PC-3 (cell line): ENCODE results near the gene DDX46. TPM values are rescaled to one million over a fixed set of nuclear protein-coding genes. Genes with fewer than 3 reads are reported as not detected.
"Not testable (repeated sequence)": the region's sequence is repeated elsewhere in the genome, so short reads cannot be mapped to it uniquely, and the experiment has no call there.

ENCODE experiments used
- ATAC-seq: fragments of 200-7000 bp; cut with Tn5 transposase; 2 replicates; pipeline ENCODE4 v1.9.1; 2020; ENCODE audit warnings: mild to moderate bottlenecking, moderate library complexity
- BruUV-seq: library from RNA; stranded (reverse); fragments of 400-500 nt; replicated peaks from 2 replicates; lab custom pipeline; 2021; lab: Mats Ljungman, UMichigan
- CTCF ChIA-PET: fragments of 300-600 bp; sonication (Branson Sonifier 250); formaldehyde crosslinking; loops from one replicate; lab custom pipeline; 2022; ENCODE audit warnings: antibody characterized with exemption; lab: Charles Lee
- POLR2A ChIA-PET: fragments of 300-600 bp; sonication (Branson Sonifier 250); formaldehyde crosslinking; loops from one replicate; lab custom pipeline; 2022; ENCODE audit warnings: antibody characterized with exemption; ENCODE audit not compliant: unreplicated experiment; lab: Charles Lee
- DNase-seq: peaks from one replicate; pipeline ENCODE4 v3.0.0-alpha.2; 2015
- H2AFZ ChIP-seq: fragments of 300-600 bp; sonication (generic); 2 replicates; pipeline ENCODE4 v1.6.0; 2016; ENCODE audit warnings: antibody characterized with exemption, low read length
- H3F3A ChIP-seq: fragments of 300-600 bp; sonication (generic); one replicate; pipeline ENCODE4 v1.6.0; 2017; ENCODE audit warnings: antibody characterized with exemption, low read length, control low read depth, mild to moderate bottlenecking; ENCODE audit not compliant: unreplicated experiment
- H3K27ac ChIP-seq: fragments of 300-600 bp; sonication (generic); 2 replicates; pipeline ENCODE4 v1.5.1; 2016; ENCODE audit warnings: mild to moderate bottlenecking, low read length
- H3K27me3 ChIP-seq: fragments of 300-600 bp; sonication (generic); 2 replicates; pipeline ENCODE4 v1.6.1; 2016; ENCODE audit warnings: low read length, mixed read lengths
- H3K36me3 ChIP-seq: fragments of 300-600 bp; sonication (generic); 2 replicates; pipeline ENCODE4 v1.6.1; 2016; ENCODE audit warnings: low read depth, mixed run types, low read length, mixed read lengths
- H3K4me1 ChIP-seq: fragments of 300-600 bp; sonication (generic); 2 replicates; pipeline ENCODE4 v1.5.1; 2016; ENCODE audit warnings: low read length; ENCODE audit not compliant: insufficient read depth
- H3K4me2 ChIP-seq: fragments of 300-600 bp; sonication (generic); 2 replicates; pipeline ENCODE4 v1.6.0; 2016; ENCODE audit warnings: low read length
- H3K4me3 ChIP-seq: fragments of 300-600 bp; sonication (generic); 2 replicates; pipeline ENCODE4 v1.5.1; 2016; ENCODE audit warnings: mild to moderate bottlenecking, low read length, mixed read lengths
- H3K79me2 ChIP-seq: fragments of 300-600 bp; sonication (generic); 2 replicates; pipeline ENCODE4 v1.6.1; 2017; ENCODE audit warnings: low read length, mixed read lengths
- H3K9ac ChIP-seq: fragments of 300-600 bp; sonication (generic); 2 replicates; pipeline ENCODE4 v1.6.0; 2016; ENCODE audit warnings: mild to moderate bottlenecking, low read length
- H3K9me2 ChIP-seq: fragments of 300-600 bp; sonication (generic); replicated peaks from 2 replicates; pipeline ENCODE4 v1.6.1; 2016; ENCODE audit warnings: mixed run types, low read length, mixed read lengths
- H3K9me3 ChIP-seq: fragments of 300-600 bp; sonication (generic); 2 replicates; pipeline ENCODE4 v1.6.1; 2016; ENCODE audit warnings: low read length, mixed read lengths
- H4K20me1 ChIP-seq: fragments of 300-600 bp; sonication (generic); 2 replicates; pipeline ENCODE4 v1.6.1; 2016; ENCODE audit warnings: low read length, mixed read lengths
- EZH2 ChIP-seq: fragments of 300-600 bp; sonication (generic); IDR thresholded peaks from one replicate; pipeline ENCODE4 v1.6.1; 2017; ENCODE audit warnings: antibody characterized with exemption, mild to moderate bottlenecking, low read length; ENCODE audit not compliant: unreplicated experiment
- EZH2phosphoT487 ChIP-seq: fragments of 300-600 bp; sonication (generic); IDR thresholded peaks from 2 replicates; pipeline ENCODE4 v1.6.1; 2018; ENCODE audit warnings: mild to moderate bottlenecking, antibody characterized with exemption, low read length, borderline replicate concordance
- intact Hi-C: fragments of 100-400 bp; cut with micrococcal nuclease; formaldehyde crosslinking; loops from 2 replicates; pipeline ENCODE4 v1.9.0; 2023
- total RNA-seq: library from RNA; depleted of rRNA; stranded (reverse); fragments of >200 nt; gene quantifications from 2 replicates; pipeline ENCODE4 v1.2.3, GENCODE V29; 2014
- TF ChIP-seq, protein P1 (sequence below): fragments of 300-600 bp; sonication (generic); conservative IDR thresholded peaks from 2 replicates; pipeline ENCODE4 v1.5.1; 2017; ENCODE audit warnings: antibody characterized with exemption, low read depth, mild to moderate bottlenecking, low read length

Gene DDX46
- total RNA-seq, 1 experiment from 2014 or later: 29.0 TPM

DNA sequence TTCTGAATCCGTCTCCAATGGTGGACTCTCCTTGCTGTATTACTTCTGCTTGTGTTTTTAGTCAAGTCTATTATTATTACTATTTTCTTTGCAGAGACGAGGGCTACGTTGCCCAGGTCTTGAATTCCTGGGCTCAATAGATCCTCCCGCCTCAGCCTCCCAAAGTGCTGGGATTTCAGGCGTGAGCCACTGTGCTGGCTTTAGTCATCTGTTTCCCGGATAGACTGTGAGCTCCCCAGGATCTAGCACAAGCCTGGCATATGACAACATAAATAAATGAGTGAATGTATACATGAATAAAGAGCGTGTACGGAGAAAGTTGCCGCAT is 439 bp upstream of the DDX46 start:
- H3K4me3 ChIP-seq: peak overlapping the region; percentile 91

DNA sequence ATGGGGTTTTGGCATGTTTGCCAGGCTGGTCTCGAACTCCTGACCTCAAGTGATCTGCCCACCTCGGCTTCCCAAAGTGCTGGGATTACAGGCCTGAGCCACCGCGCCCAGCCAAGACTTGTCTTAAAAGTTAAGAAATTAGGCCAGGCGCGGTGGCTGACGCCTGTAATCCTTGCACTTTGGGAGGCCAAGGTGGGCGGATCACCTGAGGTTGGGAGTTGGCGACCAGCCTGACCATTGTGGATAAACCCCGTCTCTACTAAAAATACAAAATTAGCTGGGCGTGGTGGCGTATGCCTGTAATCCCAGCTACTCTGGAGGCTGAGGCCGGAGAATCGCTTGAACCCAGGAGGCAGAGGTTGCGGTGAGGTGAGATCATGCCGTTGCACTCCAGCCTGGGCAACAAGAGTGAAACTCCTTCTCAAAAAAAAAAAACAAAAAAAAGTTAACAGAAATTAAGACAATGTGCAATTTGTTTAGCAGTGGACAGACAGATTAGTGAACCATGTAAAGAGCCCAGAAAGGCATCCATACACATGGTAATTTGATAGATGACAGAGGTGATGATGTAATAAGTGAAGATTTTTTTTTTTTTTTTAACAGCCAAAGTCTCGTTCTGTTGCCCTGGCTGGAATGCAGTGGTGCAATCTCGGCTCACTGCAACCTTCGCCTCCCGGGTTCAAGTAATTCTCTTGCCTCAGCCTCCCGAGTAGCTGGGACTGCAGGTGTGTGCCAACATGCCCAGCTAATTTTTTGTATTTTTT is 9.1 kb downstream of the DDX46 start:
- H3K9ac ChIP-seq, H4K20me1 ChIP-seq, H3K27me3 ChIP-seq, intact Hi-C loops, DNase-seq, H3K4me3 ChIP-seq, H3K27ac ChIP-seq, BruUV-seq, ATAC-seq, H3K9me3 ChIP-seq, H3F3A ChIP-seq, CTCF ChIA-PET, H3K9me2 ChIP-seq, H2AFZ ChIP-seq, POLR2A ChIA-PET, H3K4me1 ChIP-seq, H3K4me2 ChIP-seq: not testable (repeated sequence)
- H3K79me2 ChIP-seq: peaks cover 13% of the 10 kb centered on the region
- H3K36me3 ChIP-seq: peaks cover 11% of the 10 kb centered on the region; the same call in 1 of the 2 replicates

More for the DNA sequence above, 439 bp upstream of the DDX46 start:
- no peaks in the 10 kb centered on the region for H3K9me3 ChIP-seq
- no peaks in the 10 kb centered on the region for H3K27me3 ChIP-seq
- H3K79me2 ChIP-seq: peaks cover 44% of the 10 kb centered on the region
- POLR2A ChIA-PET: interaction anchor here (0.5 kb wide), 1 partner anchor 266 kb away, joined by 3 read pairs; no protein-coding TSS in a partner anchor
- TF ChIP-seq EZH2 (no peak), EZH2phosphoT487 (no peak)
- TF ChIP-seq, protein P1, sequence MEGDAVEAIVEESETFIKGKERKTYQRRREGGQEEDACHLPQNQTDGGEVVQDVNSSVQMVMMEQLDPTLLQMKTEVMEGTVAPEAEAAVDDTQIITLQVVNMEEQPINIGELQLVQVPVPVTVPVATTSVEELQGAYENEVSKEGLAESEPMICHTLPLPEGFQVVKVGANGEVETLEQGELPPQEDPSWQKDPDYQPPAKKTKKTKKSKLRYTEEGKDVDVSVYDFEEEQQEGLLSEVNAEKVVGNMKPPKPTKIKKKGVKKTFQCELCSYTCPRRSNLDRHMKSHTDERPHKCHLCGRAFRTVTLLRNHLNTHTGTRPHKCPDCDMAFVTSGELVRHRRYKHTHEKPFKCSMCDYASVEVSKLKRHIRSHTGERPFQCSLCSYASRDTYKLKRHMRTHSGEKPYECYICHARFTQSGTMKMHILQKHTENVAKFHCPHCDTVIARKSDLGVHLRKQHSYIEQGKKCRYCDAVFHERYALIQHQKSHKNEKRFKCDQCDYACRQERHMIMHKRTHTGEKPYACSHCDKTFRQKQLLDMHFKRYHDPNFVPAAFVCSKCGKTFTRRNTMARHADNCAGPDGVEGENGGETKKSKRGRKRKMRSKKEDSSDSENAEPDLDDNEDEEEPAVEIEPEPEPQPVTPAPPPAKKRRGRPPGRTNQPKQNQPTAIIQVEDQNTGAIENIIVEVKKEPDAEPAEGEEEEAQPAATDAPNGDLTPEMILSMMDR: no peak
- CTCF ChIA-PET: interaction anchor here (0.5 to 0.6 kb wide), 2 partner anchors 84 to 214 kb away, joined by 3 read pairs; no protein-coding TSS in a partner anchor
- no peak for DNase-seq
- H3K9ac ChIP-seq: peak overlapping the region; percentile 95
- H3K27ac ChIP-seq: no peak overlapping the region
- ATAC-seq: peak; percentile 58
- no peaks in the 10 kb centered on the region for H3F3A ChIP-seq
- H2AFZ ChIP-seq: peak overlapping the region; percentile 84
- H3K36me3 ChIP-seq: no peaks in the 10 kb centered on the region
- BruUV-seq: no TSS peak
- peaks cover 16% of the 10 kb centered on the region for H3K4me1 ChIP-seq
- H3K9me2 ChIP-seq: no peaks in the 10 kb centered on the region
- H4K20me1 ChIP-seq: peaks cover 12% of the 10 kb centered on the region
- H3K4me2 ChIP-seq: peak overlapping the region; percentile 99
- intact Hi-C loops: loop anchor here (2.0 kb wide), 1 partner anchor 19 kb away; the partner anchor contains the start of gene CAMLG

DNA sequence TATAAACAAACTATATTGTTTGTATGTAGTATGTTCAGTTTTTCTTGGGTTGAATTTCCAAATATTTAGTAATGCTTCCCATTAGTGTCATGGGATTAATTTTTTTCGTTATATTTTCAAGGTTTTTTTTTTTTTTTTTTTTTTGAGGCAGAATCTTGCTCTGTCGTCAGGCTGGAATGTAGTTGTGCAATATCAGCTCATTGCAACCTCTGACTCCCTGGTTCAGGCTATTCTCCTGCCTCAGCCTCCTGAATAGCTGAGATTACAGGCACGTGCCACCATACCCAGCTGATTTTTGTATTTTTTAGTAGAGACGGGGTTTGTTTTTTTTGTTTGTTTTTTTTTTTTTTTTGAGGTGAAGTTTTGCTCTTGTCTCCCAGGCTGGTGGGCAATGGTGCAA is 10.6 kb downstream of the DDX46 start:
- H3K79me2 ChIP-seq: no peaks in the 10 kb centered on the region
- no TSS peak for BruUV-seq
- no peak overlapping the region for H3K4me2 ChIP-seq
- TF ChIP-seq EZH2phosphoT487: no peak
- no peak for TF ChIP-seq EZH2
- TF ChIP-seq, protein P1: no peak
- no peaks in the 10 kb centered on the region for H4K20me1 ChIP-seq
- no peak overlapping the region for H3K4me3 ChIP-seq
- CTCF ChIA-PET: no interaction called here
- intact Hi-C loops: no loop called here
- H3K9me3 ChIP-seq: no peaks in the 10 kb centered on the region
- H3K9me2 ChIP-seq: no peaks in the 10 kb centered on the region
- no peaks in the 10 kb centered on the region for H3K4me1 ChIP-seq
- peaks cover 20% of the 10 kb centered on the region; the same call in 1 of the 2 replicates for H3K36me3 ChIP-seq
- no peaks in the 10 kb centered on the region for H3F3A ChIP-seq
- H3K27me3 ChIP-seq: no peaks in the 10 kb centered on the region
- POLR2A ChIA-PET: no interaction called here
- H2AFZ ChIP-seq: no peak overlapping the region
- no peak overlapping the region for H3K27ac ChIP-seq
- no peak overlapping the region for H3K9ac ChIP-seq
- ATAC-seq (no peak), DNase-seq (peak; percentile 12)
